H1 (cell line): ENCODE results near the gene SUSD6. TPM values are rescaled to one million over a fixed set of nuclear protein-coding genes. Genes with fewer than 3 reads are reported as not detected.

Experiments
- BCL11A ChIP-seq, 2 experiments: IDR thresholded peaks; one replicate each; pipeline ENCODE4 v1.6.1; 2011; ENCODE audit warnings: low read depth in 2 of 2, low read length in 2 of 2, mild to moderate bottlenecking in 2 of 2
- USF2 ChIP-seq: IDR thresholded peaks from 2 replicates; pipeline ENCODE4 v1.6.1; 2011; ENCODE audit warnings: low read length, improper control_type of control experiment
- polyA plus RNA-seq, 7 experiments: library from polyadenylated mRNA; depleted of rRNA in 3 of 7; stranded (reverse) in 5 of 7; unstranded in 2 of 7; fragments of >200 nt in 5 of 7; fragments of 200-250 nt in 2 of 7; gene quantifications; 1 replicate in 5 of 7; 2 replicates in 1 of 7; 4 replicates in 1 of 7; pipeline versions ENCODE4 v1.2.1 to v1.2.3, GENCODE V29; 2011 to 2013; ENCODE audit warnings: missing spikeins in 2 of 7, mixed read lengths in 2 of 7
- total RNA-seq: library from RNA; stranded (reverse); fragmentation: NEBNext Ultra II Directional; extraction: Animal tissue kit (Norgen Biotek cat#: 25700); gene quantifications from 2 replicates; pipeline ENCODE4 v1.2.1, GENCODE V29; 2021

The SUSD6 gene
- total and polyA plus RNA-seq, 2 of the 8 experiments (the other 6 are each of a cell fraction or from before 2014, with no cell fraction given): 3.0 to 3.8 TPM

GRCh38 chr14:69741055-69741454 lies 129.7 kb downstream of the SUSD6 start (continued):
- TF ChIP-seq BCL11A (IDR thresholded peaks at IDR 0.05; ENCODE audit: low read depth in 2 of 2, low read length in 2 of 2) (no peak), USF2 (no peak)
